Activated T-helper 1 cell treated with anti-CD3 and anti-CD28 coated beads, Interleukin-2, amount 50 U/mL, for 16 hours (primary cell): Measurements from ENCODE around the gene TCTN1.

Experiments
- DNase-seq, 2 donors: peaks; one replicate each; pipeline ENCODE4 v3.0.0-alpha.2; 2020; ENCODE audit warnings: low read depth in 1 of 2, low spot score in 1 of 2

The TCTN1 gene

DNA sequence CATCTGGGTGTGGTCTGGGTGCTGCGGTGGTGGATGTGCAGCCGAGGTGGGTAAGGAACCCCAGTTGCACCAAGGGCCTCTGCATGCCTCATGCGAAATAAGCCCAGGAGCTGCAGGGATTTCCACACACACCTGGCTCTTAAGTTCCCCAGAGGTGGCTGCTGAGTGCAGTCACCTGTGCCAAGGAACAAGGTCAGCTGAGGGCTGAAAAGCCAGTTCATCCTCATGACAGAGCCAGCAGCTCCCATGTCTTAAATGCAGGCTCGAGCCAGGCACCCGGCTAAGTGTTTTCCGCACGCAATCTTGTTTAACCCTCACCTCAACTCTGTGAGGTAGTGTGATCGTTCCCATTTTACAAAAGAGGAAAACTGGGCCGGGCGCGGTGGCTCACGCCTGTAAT is 65.3 kb downstream of the TCTN1 start:
- no peak for DNase-seq

DNA sequence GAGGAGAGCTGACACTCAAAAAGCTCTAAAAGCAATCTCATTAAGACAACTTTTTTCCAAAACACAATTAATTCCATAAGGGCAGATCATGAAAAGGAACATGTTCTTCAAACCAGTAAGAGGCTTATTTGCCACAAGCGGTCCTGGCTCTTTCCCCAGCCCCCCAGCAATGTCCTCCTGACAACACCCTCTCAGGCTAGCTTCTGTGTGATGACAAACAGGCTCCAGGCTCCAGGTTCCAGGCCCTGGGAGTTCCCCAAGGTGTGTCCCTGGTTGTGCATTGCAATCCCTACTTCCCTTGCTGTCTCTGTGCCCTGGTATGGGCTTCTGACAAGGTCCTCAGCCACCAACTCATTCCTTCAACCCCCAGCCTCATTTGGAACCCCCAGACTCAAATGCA is 66.1 kb downstream of the TCTN1 start:
- DNase-seq, result no peak

DNA sequence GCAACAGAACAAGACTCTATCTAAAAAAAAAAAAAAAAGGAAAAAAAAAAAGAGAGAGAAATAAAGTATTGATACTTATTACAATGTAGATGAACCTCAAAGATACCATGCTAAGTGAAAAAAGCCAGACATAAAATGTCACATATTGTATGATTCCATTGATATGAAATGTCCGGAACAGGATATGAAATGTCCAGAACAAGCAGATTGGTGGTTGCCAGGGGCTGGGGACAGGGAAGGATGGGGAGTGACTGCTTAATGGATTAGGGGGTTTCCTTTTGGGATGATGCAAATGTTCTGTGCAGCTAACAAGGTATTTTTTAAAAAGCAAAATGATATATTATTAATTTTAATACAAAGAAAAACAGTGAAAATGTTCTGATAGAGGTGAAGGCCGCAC is 70.0 kb downstream of the TCTN1 start:
- DNase-seq, result no peak

DNA sequence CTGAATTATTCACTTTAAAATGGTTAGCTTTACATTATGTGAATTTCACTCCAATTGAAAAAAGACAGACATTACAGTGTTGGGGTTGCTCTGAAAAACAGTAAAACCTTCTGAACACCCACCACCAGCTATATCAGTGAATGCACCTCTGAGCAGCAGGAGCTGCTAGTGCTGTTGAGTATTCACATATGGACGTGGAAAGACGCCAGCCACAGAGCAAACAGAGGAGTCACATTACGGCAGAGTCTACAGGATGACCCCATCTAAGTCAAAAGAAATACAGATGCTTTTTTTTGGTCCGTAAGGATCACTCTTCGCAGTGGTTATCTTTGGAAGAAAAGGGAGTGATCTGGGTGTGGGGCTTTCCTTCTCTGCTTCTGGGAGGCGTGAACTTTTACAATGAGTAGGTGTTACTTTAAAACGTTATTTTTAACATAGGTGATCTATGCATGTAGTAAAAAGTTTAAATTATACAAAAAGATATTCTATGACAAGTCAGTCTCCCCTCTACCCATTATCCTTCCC is 70.4 kb downstream of the TCTN1 start:
- DNase-seq, result no peak

DNA sequence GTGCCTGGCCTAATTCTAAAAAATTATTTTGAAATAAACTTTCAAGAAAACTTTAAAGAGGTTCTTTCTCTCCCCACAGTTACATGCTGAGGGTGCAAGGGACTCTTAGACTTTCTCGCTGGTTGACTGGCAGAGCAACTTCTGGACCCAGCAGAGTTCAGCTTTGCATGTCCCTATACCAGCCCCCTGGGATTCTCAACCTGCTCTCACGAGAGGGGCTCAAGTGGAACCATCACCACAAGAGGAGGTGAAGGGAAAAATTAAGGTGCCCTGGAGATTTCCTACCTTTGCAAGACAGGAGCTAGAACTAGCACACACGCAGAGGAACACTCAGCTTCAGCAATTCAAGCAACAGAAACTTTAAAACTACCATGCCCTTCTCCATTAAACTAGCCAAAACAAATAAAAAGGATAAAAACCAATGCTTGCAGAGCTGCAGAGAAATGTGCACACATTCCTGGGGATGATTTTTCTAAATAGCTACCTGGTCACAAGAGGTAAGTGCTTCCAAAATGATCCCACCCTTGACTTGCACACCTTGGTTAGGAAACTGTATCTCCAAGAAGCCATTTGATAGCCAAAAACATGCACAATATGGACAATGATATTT is 72.5 kb downstream of the TCTN1 start:
- DNase-seq, result no peak

GRCh38 chr12:110687396-110688169 is 73.7 kb downstream of the TCTN1 start:
- DNase-seq, result no peak

DNA sequence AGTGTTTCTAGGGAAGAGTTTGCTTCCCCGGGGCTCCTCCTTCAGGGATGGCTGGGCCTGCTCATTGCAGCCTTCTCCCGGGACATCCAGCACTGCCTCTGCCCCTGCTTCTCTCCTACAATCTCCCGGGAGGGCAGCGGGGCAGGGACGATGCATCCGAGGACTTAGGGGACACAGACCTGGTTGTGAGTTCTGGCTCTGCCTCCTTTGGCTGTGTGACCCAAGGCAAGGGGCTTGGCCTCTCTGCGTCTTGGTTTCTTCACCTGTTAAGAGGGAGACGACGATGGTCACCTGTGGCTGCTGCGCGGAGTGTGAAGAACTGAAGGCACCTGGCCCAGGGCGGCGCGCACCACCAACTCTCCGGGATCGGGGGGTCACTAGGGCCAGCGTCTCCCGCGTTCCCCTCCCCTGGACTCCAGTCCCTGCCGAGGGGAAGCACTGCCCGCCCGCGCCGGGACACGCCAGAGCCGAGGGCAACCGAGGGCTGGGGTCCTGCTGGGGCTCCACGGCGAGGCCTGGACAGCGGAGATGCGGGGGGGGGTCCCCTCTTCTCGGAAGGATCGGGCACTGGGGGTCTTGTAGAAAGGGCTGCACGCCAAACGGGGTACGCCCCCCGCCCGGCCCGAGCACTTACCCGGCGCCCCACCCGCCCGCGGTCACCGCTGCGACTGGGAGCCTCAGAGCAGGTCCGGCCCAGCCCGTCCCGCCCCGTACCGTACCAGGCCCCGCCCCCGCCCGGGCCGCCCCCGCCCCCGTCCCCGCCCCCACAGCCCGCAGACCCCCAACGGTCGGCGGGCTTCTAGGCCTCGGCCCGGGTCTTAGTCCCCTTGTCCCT is 74.7 kb downstream of the TCTN1 start, which contains the start of gene HVCN1:
HVCN1 (minus strand) TSS at position 670 of the 835 bp plus-strand sequence. CDS start 5,870 bp downstream, outside the sequence.
- DNase-seq, result peak; percentile 6 to 29

GRCh38 chr12:110689281-110690126 is 75.6 kb downstream of the TCTN1 start:
- DNase-seq, result peak; percentile 10 to 15

DNA sequence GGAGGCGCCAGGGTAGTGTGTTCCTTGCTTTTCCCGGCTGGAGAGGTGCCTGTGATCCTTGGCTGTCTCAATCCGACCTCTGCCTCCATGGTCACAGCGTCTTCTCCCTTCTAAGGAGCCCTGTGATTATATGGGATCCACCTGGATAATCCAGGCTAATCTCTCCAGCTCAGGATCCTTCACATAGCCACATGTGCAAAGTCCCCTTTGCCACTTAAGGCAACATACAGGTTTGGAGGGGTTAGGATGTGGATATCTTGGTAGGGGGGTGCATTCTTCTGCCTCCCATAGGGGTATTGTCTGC is 76.2 kb downstream of the TCTN1 start:
- no peak for DNase-seq

DNA sequence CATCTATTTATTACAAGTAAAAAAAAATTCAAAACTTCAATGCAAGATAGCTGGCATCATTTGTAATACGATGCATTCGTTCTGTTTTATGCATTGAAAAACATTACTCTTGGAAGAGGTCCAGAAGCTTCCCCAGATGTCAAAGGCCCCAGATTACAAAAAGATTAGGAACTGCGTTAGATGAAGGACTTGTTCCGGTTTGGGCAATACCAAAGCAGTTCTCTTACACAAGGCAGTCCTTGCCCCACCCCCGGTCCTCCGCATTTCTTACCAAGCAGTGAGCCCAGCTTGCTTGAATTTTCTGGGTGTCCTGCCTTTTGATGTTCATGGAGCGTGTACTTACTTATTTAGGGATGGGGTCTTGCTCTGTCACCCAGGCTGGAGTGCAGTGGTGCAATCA is 79.8 kb downstream of the TCTN1 start:
- no peak for DNase-seq

DNA sequence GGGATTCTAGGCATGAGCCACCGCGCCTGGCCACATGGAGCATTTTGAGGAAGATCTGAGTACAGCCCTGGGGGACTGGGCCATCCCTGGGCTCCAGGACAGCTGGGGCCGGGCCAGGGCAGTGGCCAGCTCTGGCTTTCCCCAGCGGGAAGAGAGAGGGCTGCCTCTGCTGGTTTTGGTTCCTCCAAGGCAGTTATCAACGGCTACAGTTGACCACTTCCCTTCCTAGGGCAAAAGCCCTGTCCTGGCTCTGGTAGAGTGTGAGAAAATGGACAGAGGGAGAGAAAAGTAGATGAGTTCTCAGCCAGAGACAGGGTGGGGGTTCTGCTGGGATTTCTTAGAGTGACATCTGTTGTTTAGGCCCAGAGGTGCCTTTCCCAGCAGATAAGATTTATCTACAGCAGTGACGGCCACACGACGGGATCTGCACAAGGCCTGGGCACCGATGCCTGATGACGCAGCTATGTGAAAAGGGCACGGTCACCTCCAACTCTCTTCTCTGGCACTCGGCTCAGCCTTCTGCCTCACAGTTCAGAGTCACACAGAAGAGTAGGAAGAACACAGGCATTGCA is 80.5 kb downstream of the TCTN1 start:
- no peak for DNase-seq

GRCh38 chr12:110696283-110696682 is 82.4 kb downstream of the TCTN1 start:
- DNase-seq, result no peak

GRCh38 chr12:110697236-110697635 is 83.3 kb downstream of the TCTN1 start:
- no peak for DNase-seq

- peak; percentile 50 to 51 for DNase-seq
These were observed 84.4 kb downstream of the TCTN1 start for GRCh38 chr12:110698171-110698902.
